Measurements from ENCODE around the gene RAB9A.
A peak's percentile ranks its signal among the peaks of the same experiment; 100 is the strongest.
"Not testable (repeated sequence)": the region's sequence is repeated elsewhere in the genome, so short reads cannot be mapped to it uniquely, and the experiment has no call there.

The RAB9A gene

GRCh38 chrX:13688958-13689740 lies at the start of gene RAB9A:
Gene RAB9A, plus strand, starts transcription at chrX:13689128. Its CDS starts 19,619 bp downstream, at chrX:13708747.
- peak; percentile 53 to 54 for DNase-seq

GRCh38 chrX:13641684-13642083 lies 47.2 kb upstream of the RAB9A start:
- DNase-seq, result not testable (repeated sequence)

- no peak for DNase-seq
Observed at GRCh38 chrX:13645464-13646153, 43.3 kb upstream of the RAB9A start.

GRCh38 chrX:13646154-13646549 lies 42.8 kb upstream of the RAB9A start:
- DNase-seq, result peak; percentile 41 to 45

GRCh38 chrX:13647709-13648212 lies 41.2 kb upstream of the RAB9A start:
- DNase-seq, result peak; percentile 30 to 35

GRCh38 chrX:13648336-13648735 lies 40.6 kb upstream of the RAB9A start:
- DNase-seq, result not testable (repeated sequence)

- DNase-seq, result no peak
Observed at GRCh38 chrX:13649838-13650237, 39.1 kb upstream of the RAB9A start.

- no peak for DNase-seq
Observed at GRCh38 chrX:13650318-13650717, 38.6 kb upstream of the RAB9A start.

- no peak for DNase-seq
Observed at GRCh38 chrX:13651150-13651549, 37.8 kb upstream of the RAB9A start.

- no peak for DNase-seq
Observed at GRCh38 chrX:13652287-13652793, 36.6 kb upstream of the RAB9A start.

GRCh38 chrX:13652850-13653693 lies 35.9 kb upstream of the RAB9A start, which contains the start of gene TCEANC:
Gene TCEANC, plus strand, starts transcription at chrX:13653141. Its CDS starts 9,368 bp downstream, at chrX:13662509.
- peak; percentile 80 to 84 for DNase-seq

GRCh38 chrX:13654116-13654515 lies 34.8 kb upstream of the RAB9A start:
- no peak for DNase-seq

GRCh38 chrX:13655674-13656073 lies 33.3 kb upstream of the RAB9A start:
- no peak for DNase-seq

- DNase-seq, result peak; percentile 34 to 46
Observed at GRCh38 chrX:13658602-13659001, 30.3 kb upstream of the RAB9A start.

- no peak for DNase-seq
Observed at GRCh38 chrX:13659063-13659462, 29.9 kb upstream of the RAB9A start.

- DNase-seq, result no peak
Observed at GRCh38 chrX:13661735-13662288, 27.1 kb upstream of the RAB9A start.

GRCh38 chrX:13662355-13662791 lies 26.6 kb upstream of the RAB9A start:
- DNase-seq, result no peak

- no peak for DNase-seq
Observed at GRCh38 chrX:13664020-13664419, 24.9 kb upstream of the RAB9A start.

- DNase-seq, result no peak
Observed at GRCh38 chrX:13666836-13667235, 22.1 kb upstream of the RAB9A start.

GRCh38 chrX:13667919-13668318 lies 21.0 kb upstream of the RAB9A start:
- no peak for DNase-seq

- peak; percentile 15 to 22 for DNase-seq
Observed at GRCh38 chrX:13669246-13669737, 19.6 kb upstream of the RAB9A start.

- not testable (repeated sequence) for DNase-seq
Observed at GRCh38 chrX:13669755-13670154, 19.2 kb upstream of the RAB9A start.
